ENCODE data around the gene DPH1.

Gene DPH1

GRCh38 chr17:2059547-2060384 is 29.8 kb downstream of the DPH1 start:
- no peak for DNase-seq (ENCODE audit: extremely low read depth, low read depth)
- TF ChIP-seq, protein P1, sequence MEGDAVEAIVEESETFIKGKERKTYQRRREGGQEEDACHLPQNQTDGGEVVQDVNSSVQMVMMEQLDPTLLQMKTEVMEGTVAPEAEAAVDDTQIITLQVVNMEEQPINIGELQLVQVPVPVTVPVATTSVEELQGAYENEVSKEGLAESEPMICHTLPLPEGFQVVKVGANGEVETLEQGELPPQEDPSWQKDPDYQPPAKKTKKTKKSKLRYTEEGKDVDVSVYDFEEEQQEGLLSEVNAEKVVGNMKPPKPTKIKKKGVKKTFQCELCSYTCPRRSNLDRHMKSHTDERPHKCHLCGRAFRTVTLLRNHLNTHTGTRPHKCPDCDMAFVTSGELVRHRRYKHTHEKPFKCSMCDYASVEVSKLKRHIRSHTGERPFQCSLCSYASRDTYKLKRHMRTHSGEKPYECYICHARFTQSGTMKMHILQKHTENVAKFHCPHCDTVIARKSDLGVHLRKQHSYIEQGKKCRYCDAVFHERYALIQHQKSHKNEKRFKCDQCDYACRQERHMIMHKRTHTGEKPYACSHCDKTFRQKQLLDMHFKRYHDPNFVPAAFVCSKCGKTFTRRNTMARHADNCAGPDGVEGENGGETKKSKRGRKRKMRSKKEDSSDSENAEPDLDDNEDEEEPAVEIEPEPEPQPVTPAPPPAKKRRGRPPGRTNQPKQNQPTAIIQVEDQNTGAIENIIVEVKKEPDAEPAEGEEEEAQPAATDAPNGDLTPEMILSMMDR (IDR thresholded peaks at IDR 0.05; ENCODE audit: low read depth, low read length, missing control alignments): no peak
- H3K4me3 ChIP-seq (replicated peaks; ENCODE audit: low read depth, low read length): peak overlapping the region; percentile 12

DNA sequence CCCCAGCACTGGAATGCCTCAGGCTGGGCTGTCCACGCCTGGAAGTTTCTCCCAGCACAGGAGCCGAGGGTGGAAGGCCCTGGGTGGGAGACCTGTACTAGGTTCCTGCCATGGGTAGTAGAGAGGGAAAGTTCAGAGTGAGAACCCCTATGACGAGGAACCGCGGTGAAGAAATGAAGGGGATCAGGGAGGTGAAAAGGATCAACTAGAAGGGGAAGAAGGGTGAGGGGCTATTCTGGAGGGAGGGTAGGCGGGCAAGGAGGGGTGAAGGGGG is 30.4 kb downstream of the DPH1 start:
- TF ChIP-seq, protein P1 (IDR thresholded peaks at IDR 0.05; ENCODE audit: low read depth, low read length, missing control alignments): no peak
- no peak overlapping the region for H3K4me3 ChIP-seq (replicated peaks; ENCODE audit: low read depth, low read length)
- DNase-seq (ENCODE audit: extremely low read depth, low read depth): no peak

DNA sequence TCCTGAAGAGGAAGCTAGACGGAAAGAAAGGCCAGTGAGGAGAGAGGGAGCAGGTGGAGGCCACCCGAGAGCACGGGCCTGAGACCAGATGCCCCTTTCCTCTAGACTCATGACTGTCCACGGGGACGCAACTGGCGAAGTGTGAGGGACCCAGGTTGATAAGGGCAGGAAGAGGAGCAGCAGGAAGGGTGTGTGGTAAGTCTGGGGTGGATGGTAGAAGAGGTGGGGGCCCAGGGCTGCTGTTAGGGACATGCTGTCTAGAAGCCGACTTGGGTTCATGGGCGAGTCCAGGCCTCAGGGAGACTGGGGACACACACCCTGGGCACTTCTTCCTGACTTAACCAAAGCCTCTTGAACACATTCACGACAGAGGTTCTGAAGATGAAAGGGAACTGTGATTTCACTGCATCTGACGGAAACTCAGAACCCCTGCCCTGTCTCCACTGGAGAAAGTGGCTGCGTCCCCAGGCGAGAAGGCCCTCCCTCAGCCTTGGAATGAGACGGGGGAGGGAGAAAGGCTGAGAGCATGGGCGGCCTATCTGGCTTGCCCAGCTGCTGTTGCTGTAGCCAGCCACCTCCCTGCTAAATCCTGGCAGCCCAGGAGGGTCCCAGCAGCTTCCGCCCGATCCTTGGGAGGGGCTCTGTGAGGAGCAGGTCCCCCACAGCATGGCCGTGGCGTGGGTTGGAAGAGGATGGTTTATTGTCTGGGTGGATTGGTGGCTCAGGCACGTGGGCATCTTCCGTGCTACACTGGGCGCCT is 30.9 kb downstream of the DPH1 start:
- no peak for DNase-seq (ENCODE audit: extremely low read depth, low read depth)
- TF ChIP-seq, protein P1 (IDR thresholded peaks at IDR 0.05; ENCODE audit: low read depth, low read length, missing control alignments): no peak
- H3K4me3 ChIP-seq (replicated peaks; ENCODE audit: low read depth, low read length): no peak overlapping the region

GRCh38 chr17:2061441-2061958 is 31.5 kb downstream of the DPH1 start:
- no peak for DNase-seq (ENCODE audit: extremely low read depth, low read depth)
- H3K4me3 ChIP-seq (replicated peaks; ENCODE audit: low read depth, low read length): no peak overlapping the region
- TF ChIP-seq, protein P1 (IDR thresholded peaks at IDR 0.05; ENCODE audit: low read depth, low read length, missing control alignments): no peak

DNA sequence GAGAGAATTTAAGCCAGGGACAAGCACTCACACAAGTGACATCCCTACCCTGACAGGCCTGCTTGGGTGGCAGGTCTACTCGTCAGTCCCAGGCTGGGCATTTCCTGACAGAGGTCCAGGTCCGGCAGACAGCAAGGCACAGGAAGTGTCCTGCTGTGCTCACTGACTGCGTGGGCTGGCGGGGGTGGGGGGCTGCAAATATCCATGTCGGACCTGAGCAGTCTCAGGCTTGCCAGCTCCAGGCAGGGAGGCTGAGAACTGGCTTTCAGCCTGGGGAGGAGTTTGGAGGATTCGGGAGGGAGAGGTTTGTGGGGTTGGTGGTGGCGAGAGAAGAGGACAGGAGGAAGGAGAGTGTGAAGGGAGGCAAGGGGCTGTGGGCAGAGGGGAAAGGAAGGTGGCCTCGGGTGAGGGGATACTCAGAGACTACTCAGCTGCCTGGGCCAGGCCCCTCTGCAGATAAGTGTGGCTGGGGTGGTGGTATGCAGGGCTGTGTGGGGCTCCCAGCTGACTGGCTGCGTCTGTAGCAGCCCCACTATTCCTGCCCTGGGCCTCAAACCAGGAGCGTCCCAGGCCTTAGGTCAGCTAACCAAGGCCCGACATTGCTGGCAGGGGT is 32.7 kb downstream of the DPH1 start:
- DNase-seq (ENCODE audit: extremely low read depth, low read depth): no peak
- TF ChIP-seq, protein P1 (IDR thresholded peaks at IDR 0.05; ENCODE audit: low read depth, low read length, missing control alignments): no peak
- no peak overlapping the region for H3K4me3 ChIP-seq (replicated peaks; ENCODE audit: low read depth, low read length)

DNA sequence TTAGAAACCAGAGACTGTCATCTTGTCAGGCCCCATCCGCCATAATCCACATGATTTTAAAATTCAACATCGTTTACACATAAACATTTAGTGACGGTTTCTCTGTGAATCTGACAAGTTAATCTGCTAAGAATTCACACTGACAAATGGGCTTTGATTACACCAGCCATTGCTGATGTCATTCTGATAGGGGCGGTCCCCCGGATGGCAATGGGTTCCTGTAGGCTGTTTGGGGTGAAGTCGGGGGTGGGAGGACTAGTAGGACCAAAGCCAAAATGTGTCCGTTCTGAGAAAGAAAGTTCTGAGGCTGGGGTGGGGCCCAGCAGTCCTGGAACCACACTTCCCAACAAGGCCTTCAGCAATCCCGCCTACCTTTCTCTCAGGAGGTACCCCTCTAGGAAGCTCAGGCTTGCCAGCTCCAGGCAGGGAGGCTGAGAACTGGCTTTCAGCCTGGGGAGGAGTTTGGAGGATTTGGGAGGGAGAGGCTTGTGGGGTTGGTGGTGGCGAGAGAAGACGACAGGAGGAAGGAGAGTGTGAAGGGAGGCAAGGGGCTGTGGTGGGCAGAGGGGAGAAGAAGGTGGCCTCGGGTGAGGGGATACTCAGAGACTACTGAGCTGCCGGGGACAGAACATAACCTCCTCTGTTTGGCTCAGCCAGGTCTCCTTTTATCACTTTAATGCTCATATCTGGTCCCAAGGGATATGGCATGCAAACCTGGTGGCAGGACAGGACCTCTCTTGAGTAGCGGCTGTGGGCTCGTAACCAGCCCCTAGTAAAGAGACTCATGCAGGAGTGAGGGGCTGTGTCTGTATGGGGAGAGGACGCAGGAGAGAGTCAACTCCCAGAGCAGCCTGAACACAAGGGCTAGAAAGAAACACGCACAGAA is 33.6 kb downstream of the DPH1 start:
- H3K4me3 ChIP-seq (replicated peaks; ENCODE audit: low read depth, low read length): no peak overlapping the region
- TF ChIP-seq, protein P1 (IDR thresholded peaks at IDR 0.05; ENCODE audit: low read depth, low read length, missing control alignments): no peak
- DNase-seq (ENCODE audit: extremely low read depth, low read depth): no peak
